Measurements from ENCODE around the gene ARHGAP42.

- TF ChIP-seq POLR2AphosphoS5 (IDR thresholded peaks at IDR 0.05; ENCODE audit: borderline replicate concordance, low read depth, low read length) (no peak), EZH2 (IDR thresholded peaks at IDR 0.05) (no peak), FOXP2 (optimal IDR thresholded peaks at IDR 0.05; ENCODE audit: control extremely low read depth, extremely low read length, insufficient read depth) (no peak)
Measured at GRCh38 chr11:100969008-100969407, 281.9 kb downstream of the ARHGAP42 start.

All from SK-N-MC (cell line).